SK-N-SH (cell line): ENCODE measurements around the gene ISLR2.

Experiments used
- EP300 ChIP-seq, 2 experiments: IDR thresholded peaks; 2 replicates each; pipeline versions ENCODE4 v1.4.0 to v1.6.1; 2012; ENCODE audit warnings: borderline replicate concordance in 1 of 2, low read depth in 1 of 2, low read length in 1 of 2
- GABPA ChIP-seq: IDR thresholded peaks from 2 replicates; pipeline ENCODE4 v1.4.0; 2012; ENCODE audit warnings: low read depth, mild to moderate bottlenecking
- RCOR1 ChIP-seq: fragments of 150-350 bp; IDR thresholded peaks from 2 replicates; pipeline ENCODE4 v1.6.1; 2017; ENCODE audit warnings: antibody characterized with exemption, low read length
- TF ChIP-seq, protein P1 (sequence below): fragments of 200-600 bp; sonication (generic); IDR thresholded peaks from 2 replicates; pipeline ENCODE4 v1.6.1; 2017; ENCODE audit warnings: antibody characterized with exemption, mild to moderate bottlenecking, moderate library complexity
- TF ChIP-seq, protein P2 (sequence below): IDR thresholded peaks from 2 replicates; pipeline ENCODE4 v1.4.0; 2012; ENCODE audit warnings: low read depth
- TF ChIP-seq, protein P3 (sequence below): IDR thresholded peaks from 2 replicates; pipeline ENCODE4 v1.6.1; 2012; ENCODE audit warnings: mild to moderate bottlenecking, low read depth, low read length, moderate library complexity
- TF ChIP-seq, protein P4 (sequence below): IDR thresholded peaks from 2 replicates; pipeline ENCODE4 v1.4.0; 2012; ENCODE audit warnings: low read depth, borderline replicate concordance

DNA sequence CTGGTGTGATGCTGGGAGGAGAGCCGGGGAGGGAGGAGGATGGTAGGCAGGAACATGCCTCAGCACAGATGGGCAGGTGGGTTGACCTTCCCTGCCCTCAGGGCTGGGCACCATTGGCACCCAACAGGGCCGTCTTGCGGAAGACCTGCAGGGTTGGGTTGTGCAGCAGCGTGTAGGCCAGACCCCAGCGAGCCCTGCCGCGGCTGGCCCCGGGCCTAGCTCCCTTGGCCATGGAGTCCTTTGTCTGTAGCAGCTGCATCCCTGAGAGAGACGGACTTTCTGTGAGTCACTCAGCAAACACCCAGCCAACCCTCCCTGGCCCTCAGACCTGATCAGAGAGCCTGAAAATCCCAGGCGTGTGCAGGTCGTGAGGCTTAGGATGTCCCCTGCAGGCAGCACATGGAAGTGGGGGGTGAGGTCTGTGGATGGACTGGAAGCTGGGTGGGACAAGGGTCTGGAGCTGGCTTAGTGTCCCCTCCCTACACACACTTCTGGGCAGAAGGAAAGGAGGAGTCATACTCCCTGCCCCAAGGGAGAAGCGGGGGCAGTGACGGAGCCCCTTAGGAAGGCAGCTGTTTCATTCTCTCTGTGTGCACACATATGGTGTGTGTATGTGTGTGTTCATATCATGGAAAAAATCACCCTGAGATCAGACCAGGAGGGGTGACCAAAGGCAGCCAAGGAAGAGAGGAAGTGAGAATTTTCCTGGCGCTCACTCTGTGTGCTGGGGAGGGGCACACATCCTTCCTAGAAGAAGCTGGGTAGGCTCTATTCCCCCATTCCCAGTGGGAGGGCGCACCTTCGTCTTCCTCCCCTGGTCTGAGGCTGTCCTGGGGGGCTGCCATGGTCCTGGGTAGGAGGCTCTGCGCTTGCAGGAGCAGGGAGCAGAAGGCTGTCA lies 49.8 kb downstream of the ISLR2 start:
- TF ChIP-seq, protein P1, sequence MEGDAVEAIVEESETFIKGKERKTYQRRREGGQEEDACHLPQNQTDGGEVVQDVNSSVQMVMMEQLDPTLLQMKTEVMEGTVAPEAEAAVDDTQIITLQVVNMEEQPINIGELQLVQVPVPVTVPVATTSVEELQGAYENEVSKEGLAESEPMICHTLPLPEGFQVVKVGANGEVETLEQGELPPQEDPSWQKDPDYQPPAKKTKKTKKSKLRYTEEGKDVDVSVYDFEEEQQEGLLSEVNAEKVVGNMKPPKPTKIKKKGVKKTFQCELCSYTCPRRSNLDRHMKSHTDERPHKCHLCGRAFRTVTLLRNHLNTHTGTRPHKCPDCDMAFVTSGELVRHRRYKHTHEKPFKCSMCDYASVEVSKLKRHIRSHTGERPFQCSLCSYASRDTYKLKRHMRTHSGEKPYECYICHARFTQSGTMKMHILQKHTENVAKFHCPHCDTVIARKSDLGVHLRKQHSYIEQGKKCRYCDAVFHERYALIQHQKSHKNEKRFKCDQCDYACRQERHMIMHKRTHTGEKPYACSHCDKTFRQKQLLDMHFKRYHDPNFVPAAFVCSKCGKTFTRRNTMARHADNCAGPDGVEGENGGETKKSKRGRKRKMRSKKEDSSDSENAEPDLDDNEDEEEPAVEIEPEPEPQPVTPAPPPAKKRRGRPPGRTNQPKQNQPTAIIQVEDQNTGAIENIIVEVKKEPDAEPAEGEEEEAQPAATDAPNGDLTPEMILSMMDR, result no peak
- TF ChIP-seq, protein P2, sequence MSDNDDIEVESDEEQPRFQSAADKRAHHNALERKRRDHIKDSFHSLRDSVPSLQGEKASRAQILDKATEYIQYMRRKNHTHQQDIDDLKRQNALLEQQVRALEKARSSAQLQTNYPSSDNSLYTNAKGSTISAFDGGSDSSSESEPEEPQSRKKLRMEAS, result no peak
- TF ChIP-seq EP300 (IDR thresholded peaks at IDR 0.05; ENCODE audit: borderline replicate concordance in 1 of 2, low read depth in 1 of 2, low read length in 1 of 2) (no peak), RCOR1 (no peak), GABPA (no peak)
- TF ChIP-seq, protein P3, sequence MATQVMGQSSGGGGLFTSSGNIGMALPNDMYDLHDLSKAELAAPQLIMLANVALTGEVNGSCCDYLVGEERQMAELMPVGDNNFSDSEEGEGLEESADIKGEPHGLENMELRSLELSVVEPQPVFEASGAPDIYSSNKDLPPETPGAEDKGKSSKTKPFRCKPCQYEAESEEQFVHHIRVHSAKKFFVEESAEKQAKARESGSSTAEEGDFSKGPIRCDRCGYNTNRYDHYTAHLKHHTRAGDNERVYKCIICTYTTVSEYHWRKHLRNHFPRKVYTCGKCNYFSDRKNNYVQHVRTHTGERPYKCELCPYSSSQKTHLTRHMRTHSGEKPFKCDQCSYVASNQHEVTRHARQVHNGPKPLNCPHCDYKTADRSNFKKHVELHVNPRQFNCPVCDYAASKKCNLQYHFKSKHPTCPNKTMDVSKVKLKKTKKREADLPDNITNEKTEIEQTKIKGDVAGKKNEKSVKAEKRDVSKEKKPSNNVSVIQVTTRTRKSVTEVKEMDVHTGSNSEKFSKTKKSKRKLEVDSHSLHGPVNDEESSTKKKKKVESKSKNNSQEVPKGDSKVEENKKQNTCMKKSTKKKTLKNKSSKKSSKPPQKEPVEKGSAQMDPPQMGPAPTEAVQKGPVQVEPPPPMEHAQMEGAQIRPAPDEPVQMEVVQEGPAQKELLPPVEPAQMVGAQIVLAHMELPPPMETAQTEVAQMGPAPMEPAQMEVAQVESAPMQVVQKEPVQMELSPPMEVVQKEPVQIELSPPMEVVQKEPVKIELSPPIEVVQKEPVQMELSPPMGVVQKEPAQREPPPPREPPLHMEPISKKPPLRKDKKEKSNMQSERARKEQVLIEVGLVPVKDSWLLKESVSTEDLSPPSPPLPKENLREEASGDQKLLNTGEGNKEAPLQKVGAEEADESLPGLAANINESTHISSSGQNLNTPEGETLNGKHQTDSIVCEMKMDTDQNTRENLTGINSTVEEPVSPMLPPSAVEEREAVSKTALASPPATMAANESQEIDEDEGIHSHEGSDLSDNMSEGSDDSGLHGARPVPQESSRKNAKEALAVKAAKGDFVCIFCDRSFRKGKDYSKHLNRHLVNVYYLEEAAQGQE, result no peak
- TF ChIP-seq, protein P4, sequence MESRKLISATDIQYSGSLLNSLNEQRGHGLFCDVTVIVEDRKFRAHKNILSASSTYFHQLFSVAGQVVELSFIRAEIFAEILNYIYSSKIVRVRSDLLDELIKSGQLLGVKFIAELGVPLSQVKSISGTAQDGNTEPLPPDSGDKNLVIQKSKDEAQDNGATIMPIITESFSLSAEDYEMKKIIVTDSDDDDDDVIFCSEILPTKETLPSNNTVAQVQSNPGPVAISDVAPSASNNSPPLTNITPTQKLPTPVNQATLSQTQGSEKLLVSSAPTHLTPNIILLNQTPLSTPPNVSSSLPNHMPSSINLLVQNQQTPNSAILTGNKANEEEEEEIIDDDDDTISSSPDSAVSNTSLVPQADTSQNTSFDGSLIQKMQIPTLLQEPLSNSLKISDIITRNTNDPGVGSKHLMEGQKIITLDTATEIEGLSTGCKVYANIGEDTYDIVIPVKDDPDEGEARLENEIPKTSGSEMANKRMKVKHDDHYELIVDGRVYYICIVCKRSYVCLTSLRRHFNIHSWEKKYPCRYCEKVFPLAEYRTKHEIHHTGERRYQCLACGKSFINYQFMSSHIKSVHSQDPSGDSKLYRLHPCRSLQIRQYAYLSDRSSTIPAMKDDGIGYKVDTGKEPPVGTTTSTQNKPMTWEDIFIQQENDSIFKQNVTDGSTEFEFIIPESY, result no peak
